SK-N-SH treated with all-trans-retinoic acid at 6 μM for 48 hours (cell line): ENCODE data around the gene SIRPA.

Source experiments
- ATAC-seq: fragments of 200-7000 bp; cut with Tn5 transposase; 3 replicates; pipeline ENCODE4 v1.9.1; 2020; ENCODE audit warnings: mild to moderate bottlenecking, moderate library complexity
- ARNTL ChIP-seq: fragments of 450-650 bp; formaldehyde crosslinking; IDR thresholded peaks from 2 replicates; pipeline ENCODE4 v1.5.0; 2020; ENCODE audit warnings: low read depth, mild to moderate bottlenecking, moderate library complexity, borderline replicate concordance
- BACH2 ChIP-seq: fragments of 250-450 bp; sonication (Bioruptor Pico); IDR thresholded peaks from 2 replicates; pipeline ENCODE4 v1.9.0; 2021; ENCODE audit warnings: mild to moderate bottlenecking, borderline replicate concordance
- ESRRG ChIP-seq: fragments of 250-450 bp; sonication (Bioruptor Pico); IDR thresholded peaks from 2 replicates; pipeline ENCODE4 v1.6.1; 2021; ENCODE audit warnings: mild to moderate bottlenecking
- GLIS3 ChIP-seq: fragments of 250-450 bp; sonication (Bioruptor Pico); IDR thresholded peaks from 2 replicates; pipeline ENCODE4 v1.5.0; 2020; ENCODE audit warnings: mild to moderate bottlenecking, moderate library complexity
- ISL1 ChIP-seq: fragments of 250-450 bp; sonication (Bioruptor Pico); IDR thresholded peaks from 2 replicates; pipeline ENCODE4 v2.1.2; 2022; ENCODE audit warnings: mild to moderate bottlenecking, moderate library complexity
- OSR1 ChIP-seq: fragments of 250-450 bp; sonication (Bioruptor Pico); IDR thresholded peaks from 2 replicates; pipeline ENCODE4 v1.8.0; 2022; ENCODE audit warnings: moderate library complexity, mild to moderate bottlenecking, inconsistent platforms
- PPARA ChIP-seq: fragments of 250-450 bp; sonication (Bioruptor Pico); IDR thresholded peaks from 2 replicates; pipeline ENCODE4 v1.5.0; 2020; ENCODE audit warnings: mild to moderate bottlenecking, borderline replicate concordance
- RARB ChIP-seq: fragments of 250-450 bp; sonication (Bioruptor Pico); IDR thresholded peaks from 2 replicates; pipeline ENCODE4 v1.8.0; 2021; ENCODE audit warnings: mild to moderate bottlenecking, moderate library complexity
- SNAI2 ChIP-seq: fragments of 250-450 bp; sonication (Bioruptor Pico); IDR thresholded peaks from 2 replicates; pipeline ENCODE4 v1.5.0; 2020; ENCODE audit warnings: mild to moderate bottlenecking, moderate library complexity
- TOX ChIP-seq: fragments of 250-450 bp; sonication (Bioruptor Pico); IDR thresholded peaks from 2 replicates; pipeline ENCODE4 v1.8.0; 2021; ENCODE audit warnings: mild to moderate bottlenecking, moderate library complexity, borderline replicate concordance
- ZC3H10 ChIP-seq: fragments of 250-450 bp; sonication (Bioruptor Pico); IDR thresholded peaks from 2 replicates; pipeline ENCODE4 v1.5.1; 2021; ENCODE audit warnings: mild to moderate bottlenecking, moderate library complexity
- ZFP3 ChIP-seq: fragments of 250-450 bp; sonication (Bioruptor Pico); IDR thresholded peaks from 2 replicates; pipeline ENCODE4 v1.5.0; 2020; ENCODE audit warnings: mild to moderate bottlenecking, moderate library complexity
- ZFP30 ChIP-seq: fragments of 450-650 bp; formaldehyde crosslinking; IDR thresholded peaks from 2 replicates; pipeline ENCODE4 v1.5.0; 2022; ENCODE audit warnings: mild to moderate bottlenecking, moderate library complexity
- ZNF565 ChIP-seq: fragments of 450-650 bp; formaldehyde crosslinking; conservative IDR thresholded peaks from 2 replicates; pipeline ENCODE4 v1.5.0; 2020; ENCODE audit warnings: low read depth, mild to moderate bottlenecking, moderate library complexity
- ZNF70 ChIP-seq: fragments of 450-650 bp; formaldehyde crosslinking; IDR thresholded peaks from 2 replicates; pipeline ENCODE4 v1.5.0; 2020; ENCODE audit warnings: mild to moderate bottlenecking, moderate library complexity
- ZNF8 ChIP-seq: fragments of 450-650 bp; formaldehyde crosslinking; IDR thresholded peaks from 2 replicates; pipeline ENCODE4 v1.5.0; 2020; ENCODE audit warnings: mild to moderate bottlenecking, moderate library complexity
- TF ChIP-seq, protein P1 (sequence below): fragments of 250-450 bp; sonication (Bioruptor Pico); IDR thresholded peaks from 2 replicates; pipeline ENCODE4 v1.8.0; 2021; ENCODE audit warnings: low read depth, mild to moderate bottlenecking, moderate library complexity, borderline replicate concordance
- TF ChIP-seq, protein P2 (sequence below): fragments of 250-450 bp; sonication (Bioruptor Pico); IDR thresholded peaks from 2 replicates; pipeline ENCODE4 v1.5.0; 2020; ENCODE audit warnings: mild to moderate bottlenecking, moderate library complexity
- TF ChIP-seq, protein P3 (sequence below): fragments of 250-450 bp; sonication (Bioruptor Pico); IDR thresholded peaks from 2 replicates; pipeline ENCODE4 v1.8.0; 2020; ENCODE audit warnings: mild to moderate bottlenecking, moderate library complexity, borderline replicate concordance
- TF ChIP-seq, protein P4 (sequence below): fragments of 250-450 bp; sonication (Bioruptor Pico); IDR thresholded peaks from 2 replicates; pipeline ENCODE4 v1.5.1; 2021; ENCODE audit warnings: mild to moderate bottlenecking, moderate library complexity

Gene SIRPA

DNA sequence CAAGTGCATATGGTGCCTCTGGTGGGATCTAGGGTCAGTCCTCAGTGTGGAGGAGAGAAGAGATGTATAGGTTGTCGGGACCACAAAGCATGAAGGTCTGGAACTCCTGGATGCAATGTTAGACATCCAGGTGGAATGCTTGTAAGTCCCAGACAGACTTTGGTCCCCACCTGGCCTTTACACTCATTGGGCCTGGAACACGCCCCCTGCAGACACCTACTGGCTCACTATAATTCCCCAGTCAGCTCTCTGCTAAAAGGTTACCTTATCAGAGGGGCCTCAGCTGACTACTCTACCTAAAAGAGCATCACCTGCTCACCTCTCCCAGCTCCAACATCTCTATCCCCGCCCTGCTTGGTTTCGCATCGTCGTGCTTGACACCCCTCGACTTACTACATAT is 41.7 kb upstream of the SIRPA start (continued):
- TF ChIP-seq SNAI2 (CRISPR knock-in tag) (no peak), PPARA (CRISPR knock-in tag) (no peak), ZNF8 (no peak), ZFP3 (CRISPR knock-in tag) (no peak)

DNA sequence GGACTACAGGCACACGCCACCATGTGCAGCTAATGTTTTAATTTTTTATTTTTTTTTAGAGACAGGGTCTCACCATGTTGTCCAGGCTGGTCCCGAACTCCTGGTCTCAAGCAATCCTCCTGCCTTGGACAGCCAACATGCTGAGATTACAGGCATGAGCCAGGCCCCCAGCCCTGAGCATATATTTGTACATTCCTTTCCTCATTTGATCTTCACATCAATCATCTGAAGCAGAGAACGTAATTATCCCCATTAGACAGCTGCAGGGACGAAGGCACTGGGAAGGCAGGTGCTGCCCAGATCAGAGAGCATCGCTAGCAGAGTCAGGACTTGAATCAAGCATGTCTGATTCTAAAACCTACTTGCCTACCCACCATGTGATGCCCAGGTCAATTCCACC is 41.0 kb upstream of the SIRPA start:
- no peak for ATAC-seq
- TF ChIP-seq ZC3H10 (no peak), ESRRG (CRISPR knock-in tag) (no peak), PPARA (CRISPR knock-in tag) (no peak), BACH2 (CRISPR knock-in tag) (no peak), ZNF8 (no peak), ZNF70 (CRISPR knock-in tag) (no peak), ZNF565 (CRISPR knock-in tag) (no peak), TOX (CRISPR knock-in tag) (no peak), RARB (CRISPR knock-in tag) (no peak), ZFP30 (CRISPR knock-in tag) (no peak)
- TF ChIP-seq, protein P1, sequence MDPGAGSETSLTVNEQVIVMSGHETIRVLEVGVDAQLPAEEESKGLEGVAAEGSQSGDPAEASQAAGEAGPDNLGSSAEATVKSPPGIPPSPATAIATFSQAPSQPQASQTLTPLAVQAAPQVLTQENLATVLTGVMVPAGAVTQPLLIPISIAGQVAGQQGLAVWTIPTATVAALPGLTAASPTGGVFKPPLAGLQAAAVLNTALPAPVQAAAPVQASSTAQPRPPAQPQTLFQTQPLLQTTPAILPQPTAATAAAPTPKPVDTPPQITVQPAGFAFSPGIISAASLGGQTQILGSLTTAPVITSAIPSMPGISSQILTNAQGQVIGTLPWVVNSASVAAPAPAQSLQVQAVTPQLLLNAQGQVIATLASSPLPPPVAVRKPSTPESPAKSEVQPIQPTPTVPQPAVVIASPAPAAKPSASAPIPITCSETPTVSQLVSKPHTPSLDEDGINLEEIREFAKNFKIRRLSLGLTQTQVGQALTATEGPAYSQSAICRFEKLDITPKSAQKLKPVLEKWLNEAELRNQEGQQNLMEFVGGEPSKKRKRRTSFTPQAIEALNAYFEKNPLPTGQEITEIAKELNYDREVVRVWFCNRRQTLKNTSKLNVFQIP (CRISPR knock-in tag), result no peak

DNA sequence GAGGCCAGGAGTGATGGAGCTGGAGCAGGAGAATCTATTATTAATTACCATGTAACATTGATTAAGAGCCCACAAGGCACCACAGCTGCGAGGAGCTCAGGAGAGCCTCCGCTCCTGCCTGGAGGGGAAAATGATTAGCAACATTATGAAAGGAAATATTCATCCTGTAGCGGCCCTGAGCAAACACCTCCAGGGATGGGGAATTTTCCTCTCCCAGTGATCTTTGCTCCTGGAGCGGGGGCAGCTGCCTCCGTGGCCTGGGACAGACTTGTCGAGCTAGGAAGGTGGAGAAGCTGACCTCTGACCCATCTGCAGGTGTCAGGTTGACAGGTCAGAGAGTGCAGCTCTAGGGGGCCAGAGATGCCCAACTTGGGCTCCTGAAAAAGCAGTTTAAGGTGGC is 40.1 kb upstream of the SIRPA start:
- ATAC-seq, result no peak
- no peak for TF ChIP-seq ZC3H10
- TF ChIP-seq, protein P1 (CRISPR knock-in tag), result no peak
- TF ChIP-seq ARNTL (CRISPR knock-in tag), result no peak
- TF ChIP-seq GLIS3 (CRISPR knock-in tag), result no peak
- TF ChIP-seq ISL1 (CRISPR knock-in tag), result no peak
- no peak for TF ChIP-seq SNAI2 (CRISPR knock-in tag)
- TF ChIP-seq, protein P2, sequence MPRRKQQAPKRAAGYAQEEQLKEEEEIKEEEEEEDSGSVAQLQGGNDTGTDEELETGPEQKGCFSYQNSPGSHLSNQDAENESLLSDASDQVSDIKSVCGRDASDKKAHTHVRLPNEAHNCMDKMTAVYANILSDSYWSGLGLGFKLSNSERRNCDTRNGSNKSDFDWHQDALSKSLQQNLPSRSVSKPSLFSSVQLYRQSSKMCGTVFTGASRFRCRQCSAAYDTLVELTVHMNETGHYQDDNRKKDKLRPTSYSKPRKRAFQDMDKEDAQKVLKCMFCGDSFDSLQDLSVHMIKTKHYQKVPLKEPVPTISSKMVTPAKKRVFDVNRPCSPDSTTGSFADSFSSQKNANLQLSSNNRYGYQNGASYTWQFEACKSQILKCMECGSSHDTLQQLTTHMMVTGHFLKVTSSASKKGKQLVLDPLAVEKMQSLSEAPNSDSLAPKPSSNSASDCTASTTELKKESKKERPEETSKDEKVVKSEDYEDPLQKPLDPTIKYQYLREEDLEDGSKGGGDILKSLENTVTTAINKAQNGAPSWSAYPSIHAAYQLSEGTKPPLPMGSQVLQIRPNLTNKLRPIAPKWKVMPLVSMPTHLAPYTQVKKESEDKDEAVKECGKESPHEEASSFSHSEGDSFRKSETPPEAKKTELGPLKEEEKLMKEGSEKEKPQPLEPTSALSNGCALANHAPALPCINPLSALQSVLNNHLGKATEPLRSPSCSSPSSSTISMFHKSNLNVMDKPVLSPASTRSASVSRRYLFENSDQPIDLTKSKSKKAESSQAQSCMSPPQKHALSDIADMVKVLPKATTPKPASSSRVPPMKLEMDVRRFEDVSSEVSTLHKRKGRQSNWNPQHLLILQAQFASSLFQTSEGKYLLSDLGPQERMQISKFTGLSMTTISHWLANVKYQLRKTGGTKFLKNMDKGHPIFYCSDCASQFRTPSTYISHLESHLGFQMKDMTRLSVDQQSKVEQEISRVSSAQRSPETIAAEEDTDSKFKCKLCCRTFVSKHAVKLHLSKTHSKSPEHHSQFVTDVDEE (CRISPR knock-in tag), result no peak
- no peak for TF ChIP-seq ESRRG (CRISPR knock-in tag)
- TF ChIP-seq ZNF565 (CRISPR knock-in tag), result no peak
- no peak for TF ChIP-seq OSR1 (CRISPR knock-in tag)
- TF ChIP-seq ZFP30 (CRISPR knock-in tag), result no peak
- TF ChIP-seq, protein P3, sequence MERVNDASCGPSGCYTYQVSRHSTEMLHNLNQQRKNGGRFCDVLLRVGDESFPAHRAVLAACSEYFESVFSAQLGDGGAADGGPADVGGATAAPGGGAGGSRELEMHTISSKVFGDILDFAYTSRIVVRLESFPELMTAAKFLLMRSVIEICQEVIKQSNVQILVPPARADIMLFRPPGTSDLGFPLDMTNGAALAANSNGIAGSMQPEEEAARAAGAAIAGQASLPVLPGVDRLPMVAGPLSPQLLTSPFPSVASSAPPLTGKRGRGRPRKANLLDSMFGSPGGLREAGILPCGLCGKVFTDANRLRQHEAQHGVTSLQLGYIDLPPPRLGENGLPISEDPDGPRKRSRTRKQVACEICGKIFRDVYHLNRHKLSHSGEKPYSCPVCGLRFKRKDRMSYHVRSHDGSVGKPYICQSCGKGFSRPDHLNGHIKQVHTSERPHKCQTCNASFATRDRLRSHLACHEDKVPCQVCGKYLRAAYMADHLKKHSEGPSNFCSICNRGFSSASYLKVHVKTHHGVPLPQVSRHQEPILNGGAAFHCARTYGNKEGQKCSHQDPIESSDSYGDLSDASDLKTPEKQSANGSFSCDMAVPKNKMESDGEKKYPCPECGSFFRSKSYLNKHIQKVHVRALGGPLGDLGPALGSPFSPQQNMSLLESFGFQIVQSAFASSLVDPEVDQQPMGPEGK (CRISPR knock-in tag), result no peak
- no peak for TF ChIP-seq ZFP3 (CRISPR knock-in tag)
- TF ChIP-seq BACH2 (CRISPR knock-in tag), result no peak
- TF ChIP-seq TOX (CRISPR knock-in tag), result no peak
- TF ChIP-seq, protein P4, sequence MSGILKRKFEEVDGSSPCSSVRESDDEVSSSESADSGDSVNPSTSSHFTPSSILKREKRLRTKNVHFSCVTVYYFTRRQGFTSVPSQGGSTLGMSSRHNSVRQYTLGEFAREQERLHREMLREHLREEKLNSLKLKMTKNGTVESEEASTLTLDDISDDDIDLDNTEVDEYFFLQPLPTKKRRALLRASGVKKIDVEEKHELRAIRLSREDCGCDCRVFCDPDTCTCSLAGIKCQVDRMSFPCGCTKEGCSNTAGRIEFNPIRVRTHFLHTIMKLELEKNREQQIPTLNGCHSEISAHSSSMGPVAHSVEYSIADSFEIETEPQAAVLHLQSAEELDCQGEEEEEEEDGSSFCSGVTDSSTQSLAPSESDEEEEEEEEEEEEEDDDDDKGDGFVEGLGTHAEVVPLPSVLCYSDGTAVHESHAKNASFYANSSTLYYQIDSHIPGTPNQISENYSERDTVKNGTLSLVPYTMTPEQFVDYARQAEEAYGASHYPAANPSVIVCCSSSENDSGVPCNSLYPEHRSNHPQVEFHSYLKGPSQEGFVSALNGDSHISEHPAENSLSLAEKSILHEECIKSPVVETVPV, result no peak
- TF ChIP-seq RARB (CRISPR knock-in tag), result no peak
- TF ChIP-seq ZNF8, result no peak
